GM18498 (cell line): ENCODE data around the gene DHRS13.
"Not testable (repeated sequence)": the region's sequence is repeated elsewhere in the genome, so short reads cannot be mapped to it uniquely, and the experiment has no call there.

Experiments used
- ATAC-seq: cut with Tn5 transposase; IDR thresholded peaks from one replicate; pipeline ENCODE4 v1.9.1; 2021; ENCODE audit warnings: mild to moderate bottlenecking, moderate library complexity; ENCODE audit not compliant: unreplicated experiment

The DHRS13 gene

DNA sequence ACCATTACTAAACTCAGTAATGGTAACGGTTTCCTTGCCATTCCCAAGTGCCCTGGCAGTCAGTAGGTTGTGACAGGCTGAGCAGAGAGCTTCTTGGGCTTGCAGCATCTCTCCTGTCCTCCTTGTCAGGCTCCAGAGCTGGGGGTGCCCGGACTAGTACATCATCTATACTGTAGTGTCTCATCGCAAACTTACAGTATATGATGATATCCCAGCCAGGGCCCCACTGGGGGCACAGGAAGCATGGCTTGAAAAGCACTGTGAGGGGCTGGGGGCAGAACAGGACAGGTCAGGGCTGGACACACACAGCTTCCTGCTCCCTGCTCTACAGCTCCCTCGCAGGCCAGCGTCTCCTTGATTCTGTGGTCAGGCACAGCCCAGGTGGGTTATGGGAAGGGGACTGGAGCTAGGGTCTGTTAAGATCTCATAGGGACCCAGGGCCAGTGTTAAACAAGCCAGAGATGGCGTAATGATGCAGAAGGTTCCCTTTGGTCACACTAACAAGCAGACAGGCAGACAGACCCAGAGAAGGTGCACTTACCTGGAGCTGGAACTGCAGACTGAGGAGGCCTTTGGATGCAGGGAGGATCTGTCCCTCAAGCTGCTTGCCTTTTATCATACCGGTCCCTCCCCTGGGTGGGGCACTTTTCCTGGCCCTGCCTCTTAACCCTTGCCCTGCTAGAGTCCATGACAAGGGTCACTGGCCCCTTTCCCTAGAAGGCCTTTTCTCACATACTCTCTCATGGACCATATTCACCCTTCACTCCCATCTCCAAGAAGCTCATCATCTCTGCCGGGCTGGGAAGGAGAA lies 41.3 kb downstream of the DHRS13 start:
- ATAC-seq, result no peak

DNA sequence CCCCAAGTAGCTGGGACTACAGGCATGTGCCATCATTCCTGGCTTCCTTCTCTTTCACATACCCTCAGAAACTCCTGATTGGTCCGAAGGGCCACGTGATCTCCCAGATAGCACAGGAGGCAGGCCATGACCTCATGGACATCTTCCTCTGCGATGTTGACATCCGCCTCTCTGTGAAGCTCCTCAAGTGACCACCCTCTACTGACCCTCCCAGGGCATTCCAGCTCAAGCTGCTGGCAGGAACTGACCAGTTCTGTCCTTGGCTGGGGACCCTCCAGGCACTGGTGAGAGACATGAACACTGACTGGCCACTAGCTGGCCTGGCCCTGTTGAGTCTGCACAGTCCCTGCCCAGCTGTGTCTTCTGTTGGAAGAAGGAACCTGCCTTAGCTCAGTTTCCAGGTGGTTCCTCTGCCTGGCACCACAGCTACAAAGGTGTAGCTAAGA lies 42.5 kb downstream of the DHRS13 start:
- no peak for ATAC-seq

DNA sequence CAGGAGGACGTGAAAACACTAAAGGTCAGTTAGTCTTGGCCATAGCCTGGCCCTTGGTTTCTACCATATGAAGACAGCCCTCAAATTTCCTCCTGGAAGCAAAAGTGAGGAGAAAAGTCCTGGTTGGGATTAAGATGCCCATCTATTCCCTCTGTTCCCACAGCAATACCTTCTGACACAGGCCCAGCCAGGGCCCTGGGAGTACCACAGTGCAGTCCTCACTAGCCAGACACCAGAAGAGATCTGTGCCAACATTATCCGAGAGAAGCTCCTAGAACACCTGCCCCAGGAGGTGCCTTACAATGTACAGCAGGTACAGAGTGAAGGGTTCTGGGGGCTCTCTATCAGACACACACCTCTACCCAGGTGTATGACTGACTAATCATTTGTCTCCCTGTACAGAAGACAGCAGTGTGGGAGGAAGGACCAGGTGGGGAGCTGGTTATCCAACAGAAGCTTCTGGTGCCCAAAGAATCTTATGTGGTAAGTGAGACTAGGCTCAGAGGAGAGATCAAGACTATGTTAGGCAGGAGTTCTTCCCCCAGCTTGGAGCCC lies 44.0 kb downstream of the DHRS13 start:
- ATAC-seq, result no peak

DNA sequence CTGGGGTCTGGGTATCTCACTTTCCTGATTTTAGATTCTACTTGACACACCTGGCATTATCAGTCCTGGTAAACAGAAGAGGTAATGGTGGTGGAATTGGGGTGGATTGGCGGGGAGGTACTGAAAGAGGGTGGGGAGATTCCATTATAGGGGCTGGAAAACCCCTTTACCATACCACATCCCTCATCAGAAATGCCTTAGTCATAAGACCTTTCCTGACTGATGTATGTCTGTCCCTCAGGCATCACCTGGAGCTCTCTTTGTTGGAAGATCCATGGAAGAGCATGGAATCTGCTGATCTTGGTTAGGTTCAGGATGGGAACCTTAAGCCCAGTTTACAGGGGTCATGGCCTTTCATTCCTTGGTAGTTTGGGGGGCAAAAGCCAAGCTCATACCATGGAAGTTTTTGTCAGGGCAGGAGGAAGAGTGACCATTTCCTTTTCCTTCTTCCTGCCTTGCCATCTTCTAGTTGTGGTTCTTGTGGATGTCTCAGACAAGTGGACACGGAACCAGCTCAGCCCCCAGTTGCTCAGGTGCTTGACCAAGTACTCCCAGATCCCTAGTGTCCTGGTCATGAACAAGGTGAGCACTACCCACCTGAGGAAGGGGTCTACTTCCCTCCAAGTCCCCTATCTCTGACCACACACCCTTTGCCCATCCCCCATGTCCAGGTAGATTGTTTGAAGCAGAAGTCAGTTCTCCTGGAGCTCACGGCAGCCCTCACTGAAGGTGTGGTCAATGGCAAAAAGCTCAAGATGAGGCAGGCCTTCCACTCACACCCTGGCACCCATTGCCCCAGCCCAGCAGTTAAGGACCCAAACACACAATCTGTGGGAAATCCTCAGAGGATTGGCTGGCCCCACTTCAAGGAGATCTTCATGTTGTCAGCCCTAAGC lies 44.7 kb downstream of the DHRS13 start:
- no peak for ATAC-seq

DNA sequence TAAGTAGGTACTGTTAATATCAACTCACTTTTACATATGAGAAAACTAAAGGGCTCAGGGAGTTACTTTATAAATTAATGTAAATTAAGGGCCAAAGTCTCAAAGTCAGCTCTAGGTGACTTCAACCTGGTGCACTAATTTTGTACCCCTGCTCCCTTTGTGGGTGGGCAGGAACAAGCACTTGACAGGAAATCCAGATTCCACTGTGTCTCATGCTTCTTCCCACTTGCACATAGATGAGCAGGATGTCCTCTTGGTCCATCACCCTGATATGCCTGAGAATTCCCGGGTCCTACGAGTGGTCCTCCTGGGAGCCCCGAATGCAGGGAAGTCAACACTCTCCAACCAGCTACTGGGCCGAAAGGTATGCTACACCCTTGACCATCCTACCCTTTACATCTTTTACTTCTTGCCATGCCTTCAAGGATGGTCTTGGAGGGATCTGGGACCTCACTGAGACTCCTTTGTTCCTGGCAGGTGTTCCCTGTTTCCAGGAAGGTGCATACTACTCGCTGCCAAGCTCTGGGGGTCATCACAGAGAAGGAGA lies 46.8 kb downstream of the DHRS13 start:
- no peak for ATAC-seq

DNA sequence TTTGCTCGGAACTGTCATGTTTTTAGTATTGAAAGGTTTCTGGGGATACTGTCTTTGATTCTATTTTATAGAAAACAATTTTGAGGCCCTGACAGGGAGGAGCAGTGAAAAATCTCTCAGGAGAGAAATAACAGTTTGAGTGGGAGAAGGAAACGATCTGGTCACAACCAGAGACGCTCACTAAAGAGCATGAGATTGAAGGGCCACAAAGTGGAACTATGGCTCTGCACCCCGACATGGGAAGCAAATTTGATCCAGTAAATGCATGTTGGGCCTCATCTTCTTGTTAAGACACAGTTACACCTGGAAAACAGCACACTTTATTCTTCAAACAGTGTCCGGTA lies 47.6 kb downstream of the DHRS13 start:
- ATAC-seq, result no peak

DNA sequence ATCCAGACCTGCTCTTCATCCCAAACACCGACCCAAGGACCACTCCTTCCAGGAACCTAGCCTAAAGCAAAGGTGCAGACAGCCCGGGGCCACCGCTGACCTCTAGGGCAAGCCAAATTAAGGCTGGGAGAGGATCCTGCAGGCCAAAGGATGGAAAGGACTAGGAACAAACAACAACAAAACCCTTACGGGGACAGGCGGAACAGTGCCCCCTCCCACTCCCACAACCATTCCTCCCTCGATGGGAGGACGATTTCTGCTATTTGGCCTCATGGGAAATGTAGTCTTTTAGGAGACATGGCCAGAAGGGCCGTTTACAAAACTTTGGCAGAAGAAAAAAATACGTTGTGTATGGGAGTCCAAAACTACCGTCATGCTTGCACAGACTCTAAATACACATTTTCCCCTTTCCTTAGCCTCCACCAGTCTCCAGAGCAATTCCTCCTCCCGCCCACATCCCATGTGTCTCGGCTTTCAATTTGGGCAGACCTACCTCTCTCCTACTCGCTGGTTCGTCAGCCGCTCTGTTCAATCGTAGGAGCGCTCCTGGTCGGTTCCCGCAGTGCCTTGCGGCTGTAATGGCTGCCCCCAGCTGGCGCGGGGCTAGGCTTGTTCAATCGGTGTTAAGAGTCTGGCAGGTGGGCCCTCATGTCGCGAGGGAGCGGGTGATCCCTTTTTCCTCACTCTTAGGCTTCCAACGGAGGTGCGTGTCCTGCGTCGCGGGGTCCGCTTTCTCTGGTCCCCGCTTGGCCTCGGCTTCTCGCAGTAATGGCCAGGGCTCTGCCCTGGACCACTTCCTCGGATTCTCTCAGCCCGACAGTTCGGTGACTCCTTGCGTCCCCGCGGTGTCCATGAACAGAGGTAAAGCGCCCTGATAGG lies 48.2 kb downstream of the DHRS13 start, which contains the start of gene ERAL1:
Gene ERAL1 (plus strand): TSS at position 560 of the 879 bp plus-strand sequence. CDS start 19 bp downstream, at position 579.
- peak; percentile 98 for ATAC-seq

DNA sequence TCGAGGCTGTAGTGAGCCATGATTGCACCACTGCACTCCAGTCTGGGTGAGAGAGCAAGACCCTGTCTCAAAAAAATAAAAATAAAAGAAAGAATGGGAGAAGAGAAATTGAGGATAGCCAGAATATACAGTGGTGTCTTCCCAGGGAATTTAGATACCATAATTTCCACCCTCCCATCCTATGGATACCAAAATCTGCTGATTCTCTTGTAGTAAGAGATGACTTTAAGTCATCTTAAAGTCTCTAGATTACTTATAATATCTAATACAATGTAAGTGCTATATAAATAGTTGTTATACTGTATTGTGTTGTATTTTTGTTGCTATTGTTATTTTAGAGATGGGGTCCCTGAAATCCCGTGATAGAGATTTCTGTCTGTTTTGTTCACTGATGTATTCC lies 49.6 kb downstream of the DHRS13 start:
- no peak for ATAC-seq

DNA sequence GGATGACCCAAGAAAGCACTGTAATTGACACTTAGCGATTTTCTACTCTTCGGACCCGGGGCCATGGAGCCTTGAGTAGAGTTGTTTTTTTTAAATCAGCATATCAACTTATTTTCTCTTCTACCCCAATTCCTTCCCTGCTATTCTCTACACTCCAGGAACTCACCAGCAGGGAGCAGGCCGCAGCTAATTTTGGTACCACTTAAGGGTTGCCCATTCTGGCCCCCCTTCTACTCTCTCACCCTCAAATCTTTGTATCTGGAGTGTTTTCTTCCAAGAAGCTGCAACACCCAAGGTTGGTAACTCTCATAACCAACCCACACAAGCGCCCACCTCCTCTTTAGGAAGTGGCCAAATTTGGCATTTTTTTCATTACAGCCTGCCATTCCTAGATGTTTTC lies 53.6 kb downstream of the DHRS13 start:
- no peak for ATAC-seq

DNA sequence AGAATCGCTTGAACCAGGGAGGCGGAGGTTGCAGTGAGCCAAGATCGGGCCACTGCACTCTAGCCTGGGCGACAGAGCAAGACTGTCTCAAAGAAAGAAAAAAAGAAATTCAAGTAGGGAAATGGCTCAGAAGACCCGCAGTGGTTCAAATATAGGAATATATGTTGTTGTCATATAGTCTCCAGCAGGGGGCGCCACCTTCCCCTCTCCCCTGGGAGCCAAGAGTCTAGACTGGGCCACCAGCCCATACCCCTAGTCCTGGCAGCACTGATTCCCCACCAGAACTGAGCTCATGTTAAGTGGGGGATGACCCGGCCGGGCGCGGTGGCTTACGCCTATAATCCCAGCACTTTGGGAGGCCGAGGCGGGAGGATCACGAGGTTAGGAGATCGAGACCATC lies 54.2 kb downstream of the DHRS13 start:
- not testable (repeated sequence) for ATAC-seq
